ENCODE data around the gene ZNF425. TPM values are rescaled to one million over a fixed set of nuclear protein-coding genes. Genes with fewer than 3 reads are reported as not detected.
"Not testable (repeated sequence)": the region's sequence is repeated elsewhere in the genome, so short reads cannot be mapped to it uniquely, and the experiment has no call there.

The ZNF425 gene
- 1.1 and 3.1 TPM in 2 replicates for total RNA-seq (2014; rRNA removed; shearing (Covaris generic))

- DNase-seq (ENCODE audit: low read depth) = peak; percentile 90
These were observed at the start of gene ZNF425 for GRCh38 chr7:149125863-149126661. ZNF425 (minus strand) TSS chr7:149126324; CDS start chr7:149126213, 111 bp downstream.

GRCh38 chr7:149175150-149175549 lies 49.0 kb upstream of the ZNF425 start:
- DNase-seq (ENCODE audit: low read depth) = no peak

GRCh38 chr7:149172534-149172920 lies 46.4 kb upstream of the ZNF425 start:
- no peak for DNase-seq (ENCODE audit: low read depth)

- DNase-seq (ENCODE audit: low read depth) = peak; percentile 64
These were observed 45.9 kb upstream of the ZNF425 start for GRCh38 chr7:149171892-149172533.

GRCh38 chr7:149166630-149167352 lies 40.7 kb upstream of the ZNF425 start:
- no peak for DNase-seq (ENCODE audit: low read depth)

GRCh38 chr7:149166142-149166541 lies 40.0 kb upstream of the ZNF425 start:
- no peak for DNase-seq (ENCODE audit: low read depth)

- peak; percentile 77 for DNase-seq (ENCODE audit: low read depth)
These were observed 35.2 kb upstream of the ZNF425 start for GRCh38 chr7:149161241-149161848.

GRCh38 chr7:149156898-149157297 lies 30.8 kb upstream of the ZNF425 start:
- no peak for DNase-seq (ENCODE audit: low read depth)

GRCh38 chr7:149154056-149154455 lies 27.9 kb upstream of the ZNF425 start:
- no peak for DNase-seq (ENCODE audit: low read depth)

GRCh38 chr7:149153346-149153745 lies 27.2 kb upstream of the ZNF425 start:
- DNase-seq (ENCODE audit: low read depth) = no peak

- DNase-seq (ENCODE audit: low read depth) = no peak
These were observed 24.9 kb upstream of the ZNF425 start for GRCh38 chr7:149150981-149151380.

- peak; percentile 55 for DNase-seq (ENCODE audit: low read depth)
These were observed 21.9 kb upstream of the ZNF425 start for GRCh38 chr7:149147752-149148653.

- DNase-seq (ENCODE audit: low read depth) = peak; percentile 66
These were observed 21.1 kb upstream of the ZNF425 start, which contains the start of gene ZNF398 for GRCh38 chr7:149147072-149147751. ZNF398 (plus strand) TSS chr7:149147453; CDS start chr7:149147743, 290 bp downstream.

GRCh38 chr7:149145031-149145845 lies 19.1 kb upstream of the ZNF425 start:
- DNase-seq (ENCODE audit: low read depth) = no peak

- DNase-seq (ENCODE audit: low read depth) = not testable (repeated sequence)
These were observed 18.4 kb upstream of the ZNF425 start for GRCh38 chr7:149144436-149144922.

- DNase-seq (ENCODE audit: low read depth) = no peak
These were observed 15.8 kb upstream of the ZNF425 start for GRCh38 chr7:149141893-149142292.

GRCh38 chr7:149140831-149141230 lies 14.7 kb upstream of the ZNF425 start:
- DNase-seq (ENCODE audit: low read depth) = peak; percentile 40

- DNase-seq (ENCODE audit: low read depth) = no peak
These were observed 10.0 kb upstream of the ZNF425 start for GRCh38 chr7:149136118-149136517.

- no peak for DNase-seq (ENCODE audit: low read depth)
These were observed 7.0 kb upstream of the ZNF425 start for GRCh38 chr7:149133028-149133710.

Measured in M059J (cell line).